CD8-positive, alpha-beta memory T cell (primary cell): Measurements from ENCODE around the gene RGS9BP. TPM values are rescaled to one million over a fixed set of nuclear protein-coding genes. Genes with fewer than 3 reads are reported as not detected.

Experiments
- CTCF ChIA-PET: fragments of 350-600 bp; sonication (Branson Sonifier 250); formaldehyde crosslinking; loops from one replicate; lab custom pipeline; 2021; ENCODE audit warnings: antibody characterized with exemption; lab: Charles Lee
- POLR2A ChIA-PET: fragments of 350-600 bp; sonication (Branson Sonifier 250); formaldehyde crosslinking; loops from one replicate; lab custom pipeline; 2021; ENCODE audit warnings: antibody characterized with exemption; lab: Charles Lee
- DNase-seq, 5 donors: peaks; one replicate each; pipeline versions ENCODE4 v3.0.0 to v3.0.0-alpha.2; 2020 to 2022; ENCODE audit warnings: mixed read lengths in 1 of 5
- H3K27ac ChIP-seq: one replicate; pipeline ENCODE4 v1.7.0; 2013; ENCODE audit warnings: low read depth, mild to moderate bottlenecking, low read length, moderate library complexity
- H3K27me3 ChIP-seq: 2 replicates; pipeline ENCODE4 v1.7.0; 2013; ENCODE audit warnings: low read length, mild to moderate bottlenecking; ENCODE audit not compliant: insufficient read depth, poor library complexity, severe bottlenecking
- H3K36me3 ChIP-seq: 2 replicates; pipeline ENCODE4 v1.7.0; 2013; ENCODE audit warnings: mild to moderate bottlenecking, low read length, moderate library complexity; ENCODE audit not compliant: insufficient read depth
- H3K4me1 ChIP-seq: 2 replicates; pipeline ENCODE4 v1.7.0; 2013; ENCODE audit warnings: mild to moderate bottlenecking, low read length, moderate library complexity; ENCODE audit not compliant: insufficient read depth
- H3K4me3 ChIP-seq: 2 replicates; pipeline ENCODE4 v1.7.0; 2013; ENCODE audit warnings: mild to moderate bottlenecking, low read length
- H3K9me3 ChIP-seq: 2 replicates; pipeline ENCODE4 v1.7.0; 2013; ENCODE audit warnings: mild to moderate bottlenecking, low read length
- H3K27ac Mint-ChIP-seq, 8 donors: one replicate each; pipeline ENCODE4 v1.8.0; 2020 to 2021; ENCODE audit warnings: mixed read lengths in 8 of 8, mild to moderate bottlenecking in 6 of 8, inconsistent platforms in 3 of 8, moderate library complexity in 3 of 8
- H3K27me3 Mint-ChIP-seq, 2 donors: one replicate each; pipeline ENCODE4 v1.8.0; 2020 to 2021; ENCODE audit warnings: mixed read lengths in 2 of 2, mild to moderate bottlenecking in 1 of 2, moderate library complexity in 1 of 2
- H3K36me3 Mint-ChIP-seq, 3 donors: one replicate each; pipeline ENCODE4 v1.8.0; 2020 to 2021; ENCODE audit warnings: mixed read lengths in 3 of 3, inconsistent platforms in 1 of 3, mild to moderate bottlenecking in 1 of 3
- H3K4me1 Mint-ChIP-seq, 3 donors: one replicate each; pipeline ENCODE4 v1.8.0; 2020 to 2021; ENCODE audit warnings: mixed read lengths in 3 of 3, inconsistent platforms in 1 of 3, mild to moderate bottlenecking in 1 of 3
- H3K4me3 Mint-ChIP-seq, 7 donors: one replicate each; pipeline ENCODE4 v1.8.0; 2020 to 2021; ENCODE audit warnings: mixed read lengths in 7 of 7, mild to moderate bottlenecking in 6 of 7, moderate library complexity in 4 of 7, inconsistent platforms in 2 of 7
- H3K9me3 Mint-ChIP-seq, 5 donors: one replicate each; pipeline ENCODE4 v1.8.0; 2020 to 2022; ENCODE audit warnings: mixed read lengths in 5 of 5, mild to moderate bottlenecking in 3 of 5, moderate library complexity in 2 of 5, inconsistent platforms in 1 of 5
- polyA plus RNA-seq: library from polyadenylated mRNA; unstranded; fragments of 300-500 nt; fragmentation: Illumina TruSeq; gene quantifications from one replicate; pipeline ENCODE4 v1.2.3, GENCODE V29; 2021
- total RNA-seq, 2 experiments: library from RNA; stranded (reverse); gene quantifications; one replicate each; pipeline ENCODE4 v1.2.3, GENCODE V29; 2021

The RGS9BP gene
- total and polyA plus RNA-seq, 3 experiments from 2014 or later = 0.12 to 0.20 (median 0.15) TPM

GRCh38 chr19:32672841-32673240 lies 2.8 kb upstream of the RGS9BP start:
- Histone ChIP-seq H3K27me3 (peaks cover 8% of the 10 kb centered on the region), H3K4me3 (no peak overlapping the region), H3K27ac (peak overlapping the region; percentile 2), H3K9me3 (no peaks in the 10 kb centered on the region), H3K4me1 (peaks cover 19% of the 10 kb centered on the region), H3K36me3 (no peaks in the 10 kb centered on the region)
- Mint-ChIP-seq H3K27ac (peak overlapping the region in 2 of 8 donors; percentile 20 to 64), H3K9me3 (no peaks in the 10 kb centered on the region), H3K4me3 (peak overlapping the region; percentile 60 to 97 (median 94)), H3K4me1 (peaks cover 58 to 71% (median 58%) of the 10 kb centered on the region in 3 donors), H3K36me3 (peaks cover 0 to 15% (median 4%) of the 10 kb centered on the region in 3 donors), H3K27me3 (peaks cover 9 to 10% of the 10 kb centered on the region in 2 donors)
- no peak for DNase-seq
- CTCF ChIA-PET = no interaction called here
- POLR2A ChIA-PET = no interaction called here

- Mint-ChIP-seq H3K4me3 (peak overlapping the region; percentile 91 to 97 (median 95)), H3K27ac (peak overlapping the region in 4 of 8 donors; percentile 64 to 88 (median 76)), H3K36me3 (peaks cover 0 to 13% (median 4%) of the 10 kb centered on the region in 3 donors), H3K27me3 (peaks cover 9 to 10% of the 10 kb centered on the region in 2 donors), H3K9me3 (no peaks in the 10 kb centered on the region), H3K4me1 (peaks cover 56 to 67% (median 56%) of the 10 kb centered on the region in 3 donors)
- ChIA-PET CTCF (interaction anchor here (1.4 kb wide), 1 partner anchor 302 kb away, joined by 5 read pairs; no protein-coding TSS in a partner anchor), POLR2A (interaction anchor here (0.7 to 3.7 kb wide), 2 partner anchors 18 to 407 kb away, joined by 4 to 25 read pairs; partner anchors contain the start of genes GPATCH1 and NUDT19)
- H3K27ac ChIP-seq = no peak overlapping the region
- H3K36me3 ChIP-seq = no peaks in the 10 kb centered on the region
- H3K27me3 ChIP-seq = peaks cover 8% of the 10 kb centered on the region
- no peak for DNase-seq
- no peaks in the 10 kb centered on the region for H3K9me3 ChIP-seq
- no peak overlapping the region for H3K4me3 ChIP-seq
- H3K4me1 ChIP-seq = peaks cover 19% of the 10 kb centered on the region
These were observed 2.1 kb upstream of the RGS9BP start for GRCh38 chr19:32673573-32673972.

GRCh38 chr19:32674153-32674930 lies 1.3 kb upstream of the RGS9BP start:
- DNase-seq = peak in 1 of 5 donors; percentile 36
- H3K4me1 ChIP-seq = peaks cover 19% of the 10 kb centered on the region
- H3K27ac Mint-ChIP-seq = peak overlapping the region in 7 of 8 donors; percentile 42 to 91 (median 80)
- peak overlapping the region; percentile 80 for H3K27ac ChIP-seq
- H3K4me1 Mint-ChIP-seq = peaks cover 48 to 59% (median 49%) of the 10 kb centered on the region in 3 donors
- POLR2A ChIA-PET = interaction anchor here (0.5 to 3.7 kb wide), 8 partner anchors 14 to 1727 kb away, joined by 3 to 25 read pairs (median 4); partner anchors contain the start of genes GPATCH1, NUDT19 and PDCD5
- H3K36me3 ChIP-seq = no peaks in the 10 kb centered on the region
- peak overlapping the region; percentile 92 for H3K4me3 ChIP-seq
- no peaks in the 10 kb centered on the region for H3K9me3 Mint-ChIP-seq
- H3K27me3 ChIP-seq = peaks cover 8% of the 10 kb centered on the region
- H3K36me3 Mint-ChIP-seq = peaks cover 0 to 11% (median 1%) of the 10 kb centered on the region in 3 donors
- H3K9me3 ChIP-seq = no peaks in the 10 kb centered on the region
- H3K4me3 Mint-ChIP-seq = peak overlapping the region; percentile 91 to 97 (median 95)
- H3K27me3 Mint-ChIP-seq = peaks cover 9 to 10% of the 10 kb centered on the region in 2 donors
- CTCF ChIA-PET = interaction anchor here (1.4 kb wide), 1 partner anchor 301 kb away, joined by 5 read pairs; no protein-coding TSS in a partner anchor

- peaks cover 9 to 10% of the 10 kb centered on the region in 2 donors for H3K27me3 Mint-ChIP-seq
- DNase-seq = peak; percentile 97 to 98 (median 98)
- no peaks in the 10 kb centered on the region for H3K36me3 ChIP-seq
- H3K27ac Mint-ChIP-seq = peak within 1 kb of the TSS; percentile 74 to 91 (median 82)
- H3K4me3 Mint-ChIP-seq = peak within 1 kb of the TSS; percentile 92 to 97 (median 95)
- H3K9me3 ChIP-seq = no peaks in the 10 kb centered on the region
- H3K27me3 ChIP-seq = peaks cover 8% of the 10 kb centered on the region
- peaks cover 19% of the 10 kb centered on the region for H3K4me1 ChIP-seq
- H3K36me3 Mint-ChIP-seq = peaks cover 0 to 9% (median 0%) of the 10 kb centered on the region in 3 donors
- no peaks in the 10 kb centered on the region for H3K9me3 Mint-ChIP-seq
- ChIA-PET CTCF (interaction anchor here (0.8 to 2.6 kb wide), 2 partner anchors 26 to 297 kb away, joined by 3 to 5 read pairs; partner anchors contain the start of genes CEP89 and FAAP24), POLR2A (interaction anchor here (0.5 to 3.7 kb wide), 9 partner anchors 13 to 1726 kb away, joined by 3 to 25 read pairs (median 5); partner anchors contain the start of genes NUDT19 and PDCD5)
- peak within 1 kb of the TSS; percentile 92 for H3K4me3 ChIP-seq
- H3K4me1 Mint-ChIP-seq = peaks cover 40 to 51% (median 41%) of the 10 kb centered on the region in 3 donors
- H3K27ac ChIP-seq = peak within 1 kb of the TSS; percentile 80
These were observed 523 bp upstream of the RGS9BP start, which contains the start of gene ANKRD27 for GRCh38 chr19:32674931-32675719. TSS of gene ANKRD27 (minus strand) at chr19:32675180. CDS start at chr19:32659015, 16,165 bp downstream.

GRCh38 chr19:32676186-32676894 lies 692 bp downstream of the RGS9BP start:
- Histone ChIP-seq H3K27ac (no peak overlapping the region), H3K4me1 (peaks cover 19% of the 10 kb centered on the region), H3K4me3 (peak overlapping the region; percentile 92), H3K36me3 (no peaks in the 10 kb centered on the region), H3K9me3 (no peaks in the 10 kb centered on the region), H3K27me3 (peaks cover 8% of the 10 kb centered on the region)
- H3K36me3 Mint-ChIP-seq = peaks cover 0 to 7% (median 0%) of the 10 kb centered on the region in 3 donors
- ChIA-PET CTCF (interaction anchor here (1.3 to 2.6 kb wide), 3 partner anchors 11 to 295 kb away, joined by 3 to 5 read pairs (median 5); partner anchors contain the start of genes CEP89 and FAAP24), POLR2A (interaction anchor here (0.8 to 3.7 kb wide), 5 partner anchors 13 to 300 kb away, joined by 3 to 25 read pairs (median 3); partner anchors contain the start of gene NUDT19)
- peaks cover 36 to 44% (median 37%) of the 10 kb centered on the region in 3 donors for H3K4me1 Mint-ChIP-seq
- H3K9me3 Mint-ChIP-seq = no peaks in the 10 kb centered on the region
- peaks cover 9 to 13% of the 10 kb centered on the region in 2 donors for H3K27me3 Mint-ChIP-seq
- peak in 3 of 5 donors; percentile 4 to 33 (median 21) for DNase-seq
- H3K27ac Mint-ChIP-seq = no peak overlapping the region
- H3K4me3 Mint-ChIP-seq = peak overlapping the region; percentile 15 to 96 (median 94)

- H3K4me3 Mint-ChIP-seq = peak overlapping the region in 6 of 7 donors; percentile 71 to 86 (median 78)
- H3K36me3 ChIP-seq = no peaks in the 10 kb centered on the region
- H3K4me1 ChIP-seq = peaks cover 19% of the 10 kb centered on the region
- no peaks in the 10 kb centered on the region for H3K9me3 Mint-ChIP-seq
- no peaks in the 10 kb centered on the region for H3K9me3 ChIP-seq
- DNase-seq = no peak
- peaks cover 8% of the 10 kb centered on the region for H3K27me3 ChIP-seq
- POLR2A ChIA-PET = interaction anchor here (0.8 to 3.7 kb wide), 3 partner anchors 12 to 16 kb away, joined by 3 to 25 read pairs (median 7); partner anchors contain the start of gene NUDT19
- peaks cover 30 to 38% (median 31%) of the 10 kb centered on the region in 3 donors for H3K4me1 Mint-ChIP-seq
- H3K27me3 Mint-ChIP-seq = peaks cover 9 to 13% of the 10 kb centered on the region in 2 donors
- CTCF ChIA-PET = interaction anchor here (1.3 to 2.6 kb wide), 3 partner anchors 10 to 295 kb away, joined by 3 to 5 read pairs (median 5); partner anchors contain the start of genes CEP89 and FAAP24
- H3K27ac Mint-ChIP-seq = no peak overlapping the region
- H3K27ac ChIP-seq = no peak overlapping the region
- no peak overlapping the region for H3K4me3 ChIP-seq
- peaks cover 0 to 7% (median 0%) of the 10 kb centered on the region in 3 donors for H3K36me3 Mint-ChIP-seq
These were observed 1.3 kb downstream of the RGS9BP start for GRCh38 chr19:32676895-32677359.
